HG03521 (cell line): ENCODE measurements around the gene ACBD4.
A peak's percentile ranks its signal among the peaks of the same experiment; 100 is the strongest.

Experiments
- ATAC-seq: cut with Tn5 transposase; IDR thresholded peaks from one replicate; pipeline ENCODE4 v1.9.1; 2021; ENCODE audit warnings: mild to moderate bottlenecking, moderate library complexity; ENCODE audit not compliant: unreplicated experiment

Gene ACBD4

GRCh38 chr17:45149669-45150664 lies 14.5 kb downstream of the ACBD4 start:
- ATAC-seq, result no peak

GRCh38 chr17:45150911-45151809 lies 15.7 kb downstream of the ACBD4 start:
- no peak for ATAC-seq

GRCh38 chr17:45155029-45155428 lies 19.5 kb downstream of the ACBD4 start:
- ATAC-seq, result no peak

GRCh38 chr17:45155483-45155882 lies 20.0 kb downstream of the ACBD4 start:
- ATAC-seq, result no peak

GRCh38 chr17:45156242-45156641 lies 20.8 kb downstream of the ACBD4 start:
- ATAC-seq, result no peak

- peak; percentile 23 for ATAC-seq
Measured at GRCh38 chr17:45160447-45161287, 25.2 kb downstream of the ACBD4 start.

- peak; percentile 89 for ATAC-seq
Measured at GRCh38 chr17:45161288-45162024, 26.0 kb downstream of the ACBD4 start, which contains the start of gene HEXIM2. HEXIM2 (plus strand) TSS chr17:45161875; CDS start chr17:45162794, 919 bp downstream.

GRCh38 chr17:45162025-45162687 lies 26.7 kb downstream of the ACBD4 start:
- ATAC-seq, result no peak

- ATAC-seq, result no peak
Measured at GRCh38 chr17:45164734-45165269, 29.3 kb downstream of the ACBD4 start.

- no peak for ATAC-seq
Measured at GRCh38 chr17:45168991-45169752, 33.7 kb downstream of the ACBD4 start.

- ATAC-seq, result no peak
Measured at GRCh38 chr17:45170280-45170930, 34.9 kb downstream of the ACBD4 start.

- ATAC-seq, result no peak
Measured at GRCh38 chr17:45170931-45171337, 35.4 kb downstream of the ACBD4 start.

GRCh38 chr17:45171338-45172231 lies 36.1 kb downstream of the ACBD4 start:
- no peak for ATAC-seq

GRCh38 chr17:45172232-45172540 lies 36.7 kb downstream of the ACBD4 start:
- no peak for ATAC-seq

- no peak for ATAC-seq
Measured at GRCh38 chr17:45172541-45173286, 37.2 kb downstream of the ACBD4 start.

- ATAC-seq, result no peak
Measured at GRCh38 chr17:45175759-45176115, 40.2 kb downstream of the ACBD4 start.
